HepG2 (cell line): ENCODE results near the gene MMUT. TPM values are rescaled to one million over a fixed set of nuclear protein-coding genes. Genes with fewer than 3 reads are reported as not detected.
A peak's percentile ranks its signal among the peaks of the same experiment; 100 is the strongest.

ENCODE experiments used
- ARHGAP35 ChIP-seq: sonication (generic); formaldehyde crosslinking; IDR thresholded peaks from 2 replicates; pipeline ENCODE4 v1.9.0; 2022; ENCODE audit warnings: mild to moderate bottlenecking, inconsistent platforms, moderate library complexity, missing genetic modification reagents, borderline replicate concordance
- CBX2 ChIP-seq, 2 experiments: fragments of 200-600 bp in 1 of 2; sonication (generic); formaldehyde crosslinking in 1 of 2; IDR thresholded peaks; 2 replicates each; pipeline versions ENCODE4 v1.7.0 to v1.8.1; 2018 to 2022; ENCODE audit warnings: low read depth in 2 of 2, low read length in 1 of 2, mild to moderate bottlenecking in 1 of 2, missing genetic modification reagents in 1 of 2
- IKZF4 ChIP-seq: sonication (generic); formaldehyde crosslinking; IDR thresholded peaks from 2 replicates; pipeline ENCODE4 v1.5.1; 2020; ENCODE audit warnings: borderline replicate concordance, mild to moderate bottlenecking, low read depth, missing genetic modification reagents; ENCODE audit errors: not compliant biosample characterization
- KDM4B ChIP-seq: sonication (generic); formaldehyde crosslinking; IDR thresholded peaks from 2 replicates; pipeline ENCODE4 v1.4.0; 2020; ENCODE audit warnings: missing genetic modification reagents
- MEIS1 ChIP-seq: sonication (generic); formaldehyde crosslinking; IDR thresholded peaks from 2 replicates; pipeline ENCODE4 v1.9.0; 2021; ENCODE audit warnings: mild to moderate bottlenecking, missing genetic modification reagents, moderate library complexity, borderline replicate concordance
- NCOR1 ChIP-seq: fragments of 200-600 bp; sonication (generic); IDR thresholded peaks from 2 replicates; pipeline ENCODE4 v1.7.0; 2017; ENCODE audit warnings: antibody characterized with exemption, low read length, borderline replicate concordance
- NKX3-1 ChIP-seq: sonication (generic); formaldehyde crosslinking; IDR thresholded peaks from 2 replicates; pipeline ENCODE4 v1.5.0; 2020; ENCODE audit warnings: missing genetic modification reagents
- RAD21 ChIP-seq: fragments of 450-650 bp; formaldehyde crosslinking; IDR thresholded peaks from 2 replicates; pipeline ENCODE4 v1.5.0; 2020; ENCODE audit warnings: mild to moderate bottlenecking
- SRSF4 ChIP-seq: fragments of 200-400 bp; formaldehyde crosslinking; IDR thresholded peaks from one replicate; pipeline ENCODE4 v1.6.1; 2018; ENCODE audit warnings: mild to moderate bottlenecking, low read depth, low read length, moderate library complexity; ENCODE audit not compliant: poor library complexity, severe bottlenecking
- TOE1 ChIP-seq: sonication (generic); formaldehyde crosslinking; IDR thresholded peaks from 2 replicates; pipeline ENCODE4 v1.4.0; 2020; ENCODE audit warnings: mild to moderate bottlenecking, missing genetic modification reagents
- ZBTB3 ChIP-seq: sonication (generic); formaldehyde crosslinking; IDR thresholded peaks from 2 replicates; pipeline ENCODE4 v1.4.0; 2020; ENCODE audit warnings: low read depth, mild to moderate bottlenecking, moderate library complexity, missing genetic modification reagents, borderline replicate concordance
- ZIK1 ChIP-seq: sonication (generic); formaldehyde crosslinking; IDR thresholded peaks from 2 replicates; pipeline ENCODE4 v1.5.0; 2020; ENCODE audit warnings: mild to moderate bottlenecking, low read depth, missing genetic modification reagents, borderline replicate concordance
- ZNF549 ChIP-seq: sonication (generic); formaldehyde crosslinking; IDR thresholded peaks from 2 replicates; pipeline ENCODE4 v1.5.0; 2020; ENCODE audit warnings: missing genetic modification reagents
- ZNF780A ChIP-seq: sonication (generic); formaldehyde crosslinking; IDR thresholded peaks from 2 replicates; pipeline ENCODE4 v1.8.0; 2022; ENCODE audit warnings: mild to moderate bottlenecking, missing genetic modification reagents, moderate library complexity
- ZNF879 ChIP-seq: sonication (generic); formaldehyde crosslinking; IDR thresholded peaks from 2 replicates; pipeline ENCODE4 v1.8.1; 2023; ENCODE audit warnings: missing genetic modification reagents
- ZSCAN29 ChIP-seq: sonication (generic); formaldehyde crosslinking; conservative IDR thresholded peaks from 2 replicates; pipeline ENCODE4 v1.4.0; 2020; ENCODE audit warnings: mild to moderate bottlenecking, missing genetic modification reagents
- ZSCAN9 ChIP-seq: IDR thresholded peaks from 2 replicates; pipeline ENCODE4 v1.6.1; 2016; ENCODE audit warnings: borderline replicate concordance
- polyA plus RNA-seq, 8 experiments: library from polyadenylated mRNA; depleted of rRNA in 3 of 8; stranded (reverse) in 7 of 8; unstranded in 1 of 8; fragments of >200 nt; fragmentation: Illumina TruSeq in 4 of 8; extraction: Trizol in 4 of 8; gene quantifications; 2 replicates each; pipeline versions ENCODE4 v1.2.1 to v1.2.3, GENCODE V29; 2011 to 2016; ENCODE audit warnings: low read depth in 4 of 8, missing spikeins in 1 of 8, mixed read lengths in 1 of 8; ENCODE audit not compliant: insufficient read depth in 1 of 8
- total RNA-seq, 5 experiments: library from RNA; depleted of rRNA; stranded (reverse); fragments of >200 nt; fragmentation: Illumina TruSeq; extraction: Trizol; gene quantifications; 2 replicates each; pipeline ENCODE4 v1.2.3, GENCODE V29; 2016; ENCODE audit warnings: low read depth in 1 of 5
- TF ChIP-seq, protein P1 (sequence below): sonication (generic); formaldehyde crosslinking; IDR thresholded peaks from 2 replicates; pipeline ENCODE4 v1.5.0; 2020; ENCODE audit warnings: mild to moderate bottlenecking, missing genetic modification reagents
- TF ChIP-seq, protein P2 (sequence below): sonication (generic); formaldehyde crosslinking; IDR thresholded peaks from 2 replicates; pipeline ENCODE4 v1.9.0; 2022; ENCODE audit warnings: missing genetic modification reagents, mild to moderate bottlenecking, borderline replicate concordance
- TF ChIP-seq, protein P3 (sequence below): sonication (generic); formaldehyde crosslinking; IDR thresholded peaks from 2 replicates; pipeline ENCODE4 v1.4.0; 2020; ENCODE audit warnings: missing genetic modification reagents
- TF ChIP-seq, protein P4 (sequence below): IDR thresholded peaks from 2 replicates; pipeline ENCODE4 v1.6.1; 2016; ENCODE audit warnings: missing compliant biosample characterization, missing genetic modification reagents, borderline replicate concordance

The MMUT gene
- total and polyA plus RNA-seq, 2 of the 13 experiments (the other 11 are each of a cell fraction or from before 2014, with no cell fraction given): 16.1 to 20.5 TPM

DNA sequence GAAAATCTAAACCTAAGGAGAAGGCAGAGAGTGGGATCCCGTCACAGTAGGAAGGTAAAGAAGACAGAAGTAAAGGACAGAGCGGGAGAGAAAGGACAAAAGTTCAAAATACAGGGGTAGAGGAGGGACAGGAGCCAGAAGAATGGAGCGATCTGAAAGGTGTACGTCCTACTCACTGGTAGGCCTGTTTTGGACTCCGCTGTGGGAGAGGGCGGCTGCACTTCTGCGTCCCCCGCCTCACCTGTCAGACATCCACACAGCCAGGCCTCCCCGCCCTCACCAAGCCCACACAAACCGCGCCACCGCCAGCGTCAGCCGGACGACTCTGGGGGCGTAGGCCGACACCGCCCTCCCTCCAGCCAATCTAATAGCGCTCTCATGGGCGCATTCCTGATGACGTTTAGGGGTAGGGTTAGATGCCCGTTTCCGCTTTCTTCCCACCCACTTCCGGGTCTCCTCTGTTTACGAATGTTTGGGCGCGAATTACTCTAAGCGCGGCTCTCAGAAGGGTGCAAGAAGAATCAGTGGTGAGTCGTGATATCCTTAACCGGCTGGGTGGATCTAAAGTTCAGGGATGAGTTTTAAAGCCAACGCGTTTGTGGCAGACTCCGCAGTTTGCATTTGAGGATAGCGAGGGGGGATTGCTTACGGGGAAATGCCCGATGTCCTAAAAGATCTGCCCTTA is at the start of gene MMUT, which contains the start of gene CENPQ (continued):
- TF ChIP-seq ARHGAP35 (peak; percentile 72; the same call in 1 of the 2 replicates), CBX2 (IDR thresholded peaks at IDR 0.05; ENCODE audit: low read depth, low read length) (no peak), CBX2 (CRISPR knock-in tag; IDR thresholded peaks at IDR 0.05; ENCODE audit: low read depth) (no peak), ZNF780A (CRISPR knock-in tag) (no peak), RAD21 (no peak; the same call in 1 of the 2 replicates), ZNF879 (CRISPR knock-in tag) (no peak), TOE1 (0 out of 2 replicates have a peak, but pooled peaks have one; percentile 50), SRSF4 (no peak), NCOR1 (peak; percentile 48; the same call in 1 of the 2 replicates), NKX3-1 (CRISPR knock-in tag) (peak; percentile 61; the same call in 1 of the 2 replicates), ZIK1 (CRISPR knock-in tag) (peak; percentile 51; the same call in 1 of the 2 replicates), IKZF4 (no peak), MEIS1 (CRISPR knock-in tag) (peak; percentile 75; the same call in 1 of the 2 replicates), KDM4B (CRISPR knock-in tag) (peak; percentile 87; the same call in 1 of the 2 replicates), ZSCAN29 (CRISPR knock-in tag) (peak; percentile 93; the same call in 1 of the 2 replicates), ZNF549 (CRISPR knock-in tag) (no peak), ZSCAN9 (peak; percentile 68), ZBTB3 (CRISPR knock-in tag) (peak; percentile 64; the same call in 1 of the 2 replicates)
- TF ChIP-seq, protein P1, sequence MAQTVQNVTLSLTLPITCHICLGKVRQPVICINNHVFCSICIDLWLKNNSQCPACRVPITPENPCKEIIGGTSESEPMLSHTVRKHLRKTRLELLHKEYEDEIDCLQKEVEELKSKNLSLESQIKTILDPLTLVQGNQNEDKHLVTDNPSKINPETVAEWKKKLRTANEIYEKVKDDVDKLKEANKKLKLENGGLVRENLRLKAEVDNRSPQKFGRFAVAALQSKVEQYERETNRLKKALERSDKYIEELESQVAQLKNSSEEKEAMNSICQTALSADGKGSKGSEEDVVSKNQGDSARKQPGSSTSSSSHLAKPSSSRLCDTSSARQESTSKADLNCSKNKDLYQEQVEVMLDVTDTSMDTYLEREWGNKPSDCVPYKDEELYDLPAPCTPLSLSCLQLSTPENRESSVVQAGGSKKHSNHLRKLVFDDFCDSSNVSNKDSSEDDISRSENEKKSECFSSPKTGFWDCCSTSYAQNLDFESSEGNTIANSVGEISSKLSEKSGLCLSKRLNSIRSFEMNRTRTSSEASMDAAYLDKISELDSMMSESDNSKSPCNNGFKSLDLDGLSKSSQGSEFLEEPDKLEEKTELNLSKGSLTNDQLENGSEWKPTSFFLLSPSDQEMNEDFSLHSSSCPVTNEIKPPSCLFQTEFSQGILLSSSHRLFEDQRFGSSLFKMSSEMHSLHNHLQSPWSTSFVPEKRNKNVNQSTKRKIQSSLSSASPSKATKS (CRISPR knock-in tag): no peak
- TF ChIP-seq, protein P2, sequence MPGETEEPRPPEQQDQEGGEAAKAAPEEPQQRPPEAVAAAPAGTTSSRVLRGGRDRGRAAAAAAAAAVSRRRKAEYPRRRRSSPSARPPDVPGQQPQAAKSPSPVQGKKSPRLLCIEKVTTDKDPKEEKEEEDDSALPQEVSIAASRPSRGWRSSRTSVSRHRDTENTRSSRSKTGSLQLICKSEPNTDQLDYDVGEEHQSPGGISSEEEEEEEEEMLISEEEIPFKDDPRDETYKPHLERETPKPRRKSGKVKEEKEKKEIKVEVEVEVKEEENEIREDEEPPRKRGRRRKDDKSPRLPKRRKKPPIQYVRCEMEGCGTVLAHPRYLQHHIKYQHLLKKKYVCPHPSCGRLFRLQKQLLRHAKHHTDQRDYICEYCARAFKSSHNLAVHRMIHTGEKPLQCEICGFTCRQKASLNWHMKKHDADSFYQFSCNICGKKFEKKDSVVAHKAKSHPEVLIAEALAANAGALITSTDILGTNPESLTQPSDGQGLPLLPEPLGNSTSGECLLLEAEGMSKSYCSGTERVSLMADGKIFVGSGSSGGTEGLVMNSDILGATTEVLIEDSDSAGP: peak; percentile 83; the same call in 1 of the 2 replicates
- TF ChIP-seq, protein P3, sequence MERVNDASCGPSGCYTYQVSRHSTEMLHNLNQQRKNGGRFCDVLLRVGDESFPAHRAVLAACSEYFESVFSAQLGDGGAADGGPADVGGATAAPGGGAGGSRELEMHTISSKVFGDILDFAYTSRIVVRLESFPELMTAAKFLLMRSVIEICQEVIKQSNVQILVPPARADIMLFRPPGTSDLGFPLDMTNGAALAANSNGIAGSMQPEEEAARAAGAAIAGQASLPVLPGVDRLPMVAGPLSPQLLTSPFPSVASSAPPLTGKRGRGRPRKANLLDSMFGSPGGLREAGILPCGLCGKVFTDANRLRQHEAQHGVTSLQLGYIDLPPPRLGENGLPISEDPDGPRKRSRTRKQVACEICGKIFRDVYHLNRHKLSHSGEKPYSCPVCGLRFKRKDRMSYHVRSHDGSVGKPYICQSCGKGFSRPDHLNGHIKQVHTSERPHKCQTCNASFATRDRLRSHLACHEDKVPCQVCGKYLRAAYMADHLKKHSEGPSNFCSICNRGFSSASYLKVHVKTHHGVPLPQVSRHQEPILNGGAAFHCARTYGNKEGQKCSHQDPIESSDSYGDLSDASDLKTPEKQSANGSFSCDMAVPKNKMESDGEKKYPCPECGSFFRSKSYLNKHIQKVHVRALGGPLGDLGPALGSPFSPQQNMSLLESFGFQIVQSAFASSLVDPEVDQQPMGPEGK: peak; percentile 91
- TF ChIP-seq, protein P4, sequence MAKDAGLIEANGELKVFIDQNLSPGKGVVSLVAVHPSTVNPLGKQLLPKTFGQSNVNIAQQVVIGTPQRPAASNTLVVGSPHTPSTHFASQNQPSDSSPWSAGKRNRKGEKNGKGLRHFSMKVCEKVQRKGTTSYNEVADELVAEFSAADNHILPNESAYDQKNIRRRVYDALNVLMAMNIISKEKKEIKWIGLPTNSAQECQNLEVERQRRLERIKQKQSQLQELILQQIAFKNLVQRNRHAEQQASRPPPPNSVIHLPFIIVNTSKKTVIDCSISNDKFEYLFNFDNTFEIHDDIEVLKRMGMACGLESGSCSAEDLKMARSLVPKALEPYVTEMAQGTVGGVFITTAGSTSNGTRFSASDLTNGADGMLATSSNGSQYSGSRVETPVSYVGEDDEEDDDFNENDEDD (CRISPR knock-in tag): peak; percentile 99
